ENCODE measurements around the gene ARMC5. TPM values are rescaled to one million over a fixed set of nuclear protein-coding genes. Genes with fewer than 3 reads are reported as not detected.

Gene ARMC5
- polyA plus RNA-seq, 1 donor from 2014 or later, result 9.5 TPM

DNA sequence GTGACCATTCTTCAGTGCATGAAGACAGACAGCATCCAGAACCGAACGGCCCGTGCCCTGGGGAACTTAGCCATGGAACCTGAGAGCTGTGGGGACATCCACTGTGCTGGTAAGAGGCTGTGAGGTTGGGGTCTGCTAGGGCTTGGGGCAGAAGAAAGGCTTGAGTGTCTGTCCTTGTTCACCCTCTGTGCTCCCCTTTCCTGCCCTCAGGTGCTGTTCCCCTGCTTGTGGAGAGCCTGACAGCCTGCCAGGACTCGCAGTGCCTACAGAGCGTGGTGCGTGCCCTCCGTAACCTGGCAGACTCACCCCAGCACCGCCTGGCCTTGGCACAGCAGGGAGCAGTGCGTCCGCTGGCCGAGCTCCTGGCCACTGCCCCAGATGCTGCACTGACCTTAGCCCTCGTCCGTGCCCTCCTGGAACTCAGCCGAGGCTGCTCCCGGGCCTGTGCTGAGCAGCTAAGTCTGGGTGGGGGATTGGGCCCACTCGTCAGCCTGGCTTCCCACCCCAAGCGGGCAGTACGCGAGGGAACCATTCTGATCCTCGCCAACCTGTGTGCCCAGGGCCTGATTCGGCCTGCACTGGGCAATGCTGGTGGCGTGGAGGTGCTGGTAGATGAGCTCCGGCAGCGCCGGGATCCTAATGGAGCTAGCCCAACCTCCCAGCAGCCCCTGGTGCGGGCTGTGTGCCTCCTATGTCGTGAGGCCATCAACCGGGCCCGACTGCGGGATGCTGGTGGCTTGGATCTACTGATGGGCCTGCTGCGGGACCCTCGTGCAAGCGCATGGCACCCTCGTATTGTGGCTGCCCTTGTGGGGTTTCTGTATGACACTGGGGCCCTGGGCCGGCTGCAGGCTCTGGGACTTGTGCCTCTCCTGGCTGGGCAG lies 2.9 kb downstream of the ARMC5 start:
- Mint-ChIP-seq H3K27ac (no peak overlapping the region), H3K4me3 (peak overlapping the region in 1 of 4 donors; percentile 93)

GRCh38 chr16:31464348-31464769 lies 5.1 kb downstream of the ARMC5 start:
- H3K4me3 Mint-ChIP-seq, result no peak overlapping the region
- H3K27ac Mint-ChIP-seq, result no peak overlapping the region
- no peaks in the 10 kb centered on the region for H3K9me3 Mint-ChIP-seq
- peaks cover 5 to 24% (median 24%) of the 10 kb centered on the region in 3 donors for H3K4me1 Mint-ChIP-seq
- peaks cover 14% of the 10 kb centered on the region for H3K36me3 Mint-ChIP-seq
- H3K27me3 Mint-ChIP-seq, result no peaks in the 10 kb centered on the region

More for the DNA sequence above, 2.9 kb downstream of the ARMC5 start:
- Mint-ChIP-seq H3K27me3 (no peaks in the 10 kb centered on the region), H3K4me1 (peaks cover 11 to 23% (median 20%) of the 10 kb centered on the region in 3 donors), H3K36me3 (peaks cover 12% of the 10 kb centered on the region), H3K9me3 (no peaks in the 10 kb centered on the region)

DNA sequence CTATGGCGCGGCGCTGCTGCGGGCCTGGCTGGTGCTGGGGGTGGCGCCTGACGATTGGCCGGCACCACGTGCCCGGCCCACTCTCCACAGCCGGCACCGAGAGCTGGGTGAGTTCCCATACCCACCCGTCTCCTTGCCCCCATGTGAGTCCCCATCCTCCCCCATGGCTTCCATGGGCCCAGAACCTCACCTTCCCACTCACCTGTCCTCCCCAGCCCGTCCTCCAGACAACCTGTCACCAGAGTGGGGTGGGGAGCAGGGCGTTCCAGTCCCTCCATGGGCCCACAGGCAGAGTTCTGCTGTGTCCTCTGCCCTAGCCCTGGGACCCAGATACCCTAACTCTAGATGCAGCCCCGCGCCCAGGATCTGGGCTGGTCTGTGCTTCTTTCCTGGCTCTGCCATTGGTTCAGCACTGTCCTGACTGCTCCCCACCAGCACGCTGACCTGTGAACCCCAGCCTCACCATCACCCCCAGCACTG lies 5.5 kb downstream of the ARMC5 start:
- H3K9me3 Mint-ChIP-seq, result no peaks in the 10 kb centered on the region
- peaks cover 14% of the 10 kb centered on the region for H3K36me3 Mint-ChIP-seq
- H3K4me1 Mint-ChIP-seq, result peaks cover 5 to 24% (median 23%) of the 10 kb centered on the region in 3 donors
- peak overlapping the region in 1 of 4 donors; percentile 40 for H3K4me3 Mint-ChIP-seq
- H3K27me3 Mint-ChIP-seq, result no peaks in the 10 kb centered on the region
- no peak overlapping the region for H3K27ac Mint-ChIP-seq

DNA sequence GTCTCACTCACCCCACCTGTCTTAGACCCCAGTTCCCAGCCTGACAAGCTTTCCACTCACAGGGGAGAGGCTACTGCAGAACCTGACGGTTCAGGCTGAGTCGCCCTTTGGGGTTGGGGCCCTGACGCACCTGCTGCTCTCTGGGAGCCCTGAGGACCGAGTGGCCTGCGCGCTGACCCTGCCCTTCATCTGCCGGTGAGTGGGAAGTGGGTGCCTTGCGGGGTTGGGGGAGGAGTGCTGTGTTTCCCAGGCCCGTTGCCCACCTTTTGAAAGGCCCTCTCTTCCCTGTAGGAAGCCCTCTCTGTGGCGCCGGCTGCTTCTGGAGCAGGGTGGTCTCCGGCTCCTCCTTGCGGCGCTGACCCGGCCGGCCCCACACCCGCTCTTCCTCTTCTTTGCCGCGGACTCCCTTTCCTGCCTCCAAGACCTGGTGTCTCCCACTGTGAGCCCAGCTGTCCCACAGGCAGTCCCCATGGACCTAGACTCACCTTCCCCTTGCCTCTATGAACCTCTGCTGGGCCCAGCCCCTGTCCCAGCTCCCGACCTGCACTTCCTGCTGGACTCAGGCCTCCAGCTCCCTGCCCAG lies 6.6 kb downstream of the ARMC5 start:
- Mint-ChIP-seq H3K36me3 (peaks cover 14% of the 10 kb centered on the region), H3K4me1 (peaks cover 0 to 20% (median 18%) of the 10 kb centered on the region in 3 donors), H3K27ac (no peak overlapping the region), H3K27me3 (no peaks in the 10 kb centered on the region), H3K9me3 (no peaks in the 10 kb centered on the region), H3K4me3 (peak overlapping the region in 1 of 4 donors; percentile 40)

DNA sequence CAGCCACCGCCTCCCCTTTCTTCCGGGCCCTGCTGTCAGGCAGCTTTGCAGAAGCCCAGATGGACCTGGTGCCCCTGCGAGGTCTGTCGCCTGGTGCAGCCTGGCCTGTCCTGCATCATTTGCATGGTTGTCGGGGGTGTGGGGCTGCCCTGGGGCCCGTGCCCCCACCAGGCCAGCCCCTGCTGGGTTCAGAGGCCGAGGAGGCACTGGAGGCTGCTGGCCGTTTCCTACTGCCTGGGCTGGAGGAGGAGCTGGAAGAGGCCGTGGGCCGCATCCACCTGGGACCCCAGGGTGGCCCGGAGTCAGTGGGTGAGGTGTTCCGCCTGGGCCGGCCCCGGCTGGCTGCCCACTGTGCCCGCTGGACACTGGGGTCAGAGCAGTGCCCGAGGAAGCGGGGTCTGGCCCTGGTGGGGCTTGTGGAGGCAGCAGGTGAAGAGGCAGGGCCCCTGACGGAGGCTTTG lies 7.1 kb downstream of the ARMC5 start:
- no peaks in the 10 kb centered on the region for H3K9me3 Mint-ChIP-seq
- peak overlapping the region in 1 of 4 donors; percentile 41 for H3K4me3 Mint-ChIP-seq
- peaks cover 0 to 23% (median 17%) of the 10 kb centered on the region in 3 donors for H3K4me1 Mint-ChIP-seq
- peaks cover 14% of the 10 kb centered on the region for H3K36me3 Mint-ChIP-seq
- H3K27me3 Mint-ChIP-seq, result peaks cover 2% of the 10 kb centered on the region
- no peak overlapping the region for H3K27ac Mint-ChIP-seq

GRCh38 chr16:31467151-31467773 lies 8.0 kb downstream of the ARMC5 start:
- H3K27me3 Mint-ChIP-seq, result peaks cover 4% of the 10 kb centered on the region
- peak overlapping the region in 3 of 4 donors; percentile 4 to 79 (median 74) for H3K4me3 Mint-ChIP-seq
- peaks cover 0 to 25% (median 19%) of the 10 kb centered on the region in 3 donors for H3K4me1 Mint-ChIP-seq
- peak overlapping the region in 2 of 3 donors; percentile 4 to 89 for H3K27ac Mint-ChIP-seq
- peaks cover 14% of the 10 kb centered on the region for H3K36me3 Mint-ChIP-seq
- H3K9me3 Mint-ChIP-seq, result no peaks in the 10 kb centered on the region

DNA sequence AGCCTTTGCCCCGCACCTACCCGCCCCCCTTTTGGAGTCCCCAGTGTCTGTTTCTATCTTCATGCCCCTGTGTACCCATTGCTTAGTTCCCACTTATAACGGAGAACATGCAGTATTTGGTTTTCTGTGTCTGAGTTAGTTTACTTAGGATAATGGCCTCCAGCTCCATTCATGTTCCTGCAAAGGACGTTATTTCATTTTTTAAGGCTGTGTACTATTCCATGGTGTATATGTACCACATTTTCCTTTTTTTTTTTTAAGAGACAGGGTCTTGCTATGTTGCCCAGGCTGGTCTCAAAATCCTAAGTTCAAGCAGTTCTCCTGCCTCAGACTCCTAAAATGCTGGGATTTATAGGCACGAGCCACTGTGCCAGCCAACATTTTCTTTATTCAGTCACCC lies 8.6 kb downstream of the ARMC5 start:
- H3K4me1 Mint-ChIP-seq, result peaks cover 3 to 28% (median 21%) of the 10 kb centered on the region in 3 donors
- H3K4me3 Mint-ChIP-seq, result no peak overlapping the region
- peaks cover 13% of the 10 kb centered on the region for H3K36me3 Mint-ChIP-seq
- no peaks in the 10 kb centered on the region for H3K9me3 Mint-ChIP-seq
- peaks cover 10% of the 10 kb centered on the region for H3K27me3 Mint-ChIP-seq
- H3K27ac Mint-ChIP-seq, result peak overlapping the region in 1 of 3 donors; percentile 4

DNA sequence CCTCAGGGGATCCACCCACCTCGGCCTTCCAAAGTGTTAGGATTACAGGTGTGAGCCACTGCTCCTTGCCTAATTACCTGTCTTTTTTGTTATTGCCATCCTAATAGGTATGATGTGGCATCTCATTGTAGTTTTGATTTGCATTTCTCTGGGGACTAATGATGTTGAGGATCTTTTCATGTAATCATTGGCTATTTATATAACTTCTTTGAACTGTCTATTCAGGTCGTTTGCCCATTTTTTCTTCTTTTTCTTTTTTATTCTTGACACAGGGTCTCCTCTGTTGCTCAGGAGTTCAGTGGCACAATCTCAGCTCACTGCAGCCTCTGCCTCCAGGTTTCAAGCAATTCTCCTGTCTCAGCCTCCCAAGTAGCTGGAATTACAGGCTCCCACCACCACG lies 11.3 kb downstream of the ARMC5 start:
- H3K4me3 Mint-ChIP-seq, result peak overlapping the region in 2 of 4 donors; percentile 23 to 64
- no peak overlapping the region for H3K27ac Mint-ChIP-seq
- H3K27me3 Mint-ChIP-seq, result peaks cover 13% of the 10 kb centered on the region
- H3K9me3 Mint-ChIP-seq, result no peaks in the 10 kb centered on the region
- peaks cover 6% of the 10 kb centered on the region for H3K36me3 Mint-ChIP-seq
- H3K4me1 Mint-ChIP-seq, result peaks cover 4 to 24% (median 21%) of the 10 kb centered on the region in 3 donors

DNA sequence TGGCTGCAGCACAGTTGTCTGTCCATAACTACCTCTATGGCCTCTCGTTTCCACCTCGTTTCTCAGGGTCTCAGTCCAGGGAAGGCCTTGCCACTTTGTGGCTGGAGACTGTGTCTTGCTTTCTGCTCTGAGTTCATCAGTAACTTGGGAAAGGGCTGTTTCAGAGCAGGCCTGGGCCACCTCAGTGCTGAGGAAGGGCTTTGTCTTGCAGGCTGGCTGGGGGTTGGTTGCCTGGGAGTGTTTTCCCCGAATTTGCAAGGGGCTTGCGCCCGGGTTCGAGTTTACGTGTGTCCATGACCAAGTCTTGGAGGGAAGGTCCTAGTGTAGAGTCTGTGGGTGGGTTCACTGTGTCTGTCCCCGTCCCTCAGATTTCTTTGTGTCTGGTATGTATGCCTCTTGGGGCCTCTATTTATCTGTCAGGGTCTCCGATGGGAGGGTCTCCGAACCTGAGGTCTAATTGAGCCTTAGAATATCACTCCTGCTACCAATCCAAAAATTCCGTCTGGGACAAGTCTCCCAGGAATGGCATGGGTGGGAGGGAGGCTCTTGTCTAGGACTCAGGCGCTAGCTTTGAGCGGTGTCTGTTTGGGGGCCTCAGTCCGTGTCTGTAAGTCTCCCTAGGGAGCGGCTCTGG lies 12.1 kb downstream of the ARMC5 start:
- peak overlapping the region; percentile 8 to 52 (median 48) for H3K4me3 Mint-ChIP-seq
- H3K9me3 Mint-ChIP-seq, result no peaks in the 10 kb centered on the region
- H3K36me3 Mint-ChIP-seq, result peaks cover 6% of the 10 kb centered on the region
- peaks cover 4 to 24% (median 21%) of the 10 kb centered on the region in 3 donors for H3K4me1 Mint-ChIP-seq
- H3K27me3 Mint-ChIP-seq, result peaks cover 13% of the 10 kb centered on the region
- no peak overlapping the region for H3K27ac Mint-ChIP-seq

DNA sequence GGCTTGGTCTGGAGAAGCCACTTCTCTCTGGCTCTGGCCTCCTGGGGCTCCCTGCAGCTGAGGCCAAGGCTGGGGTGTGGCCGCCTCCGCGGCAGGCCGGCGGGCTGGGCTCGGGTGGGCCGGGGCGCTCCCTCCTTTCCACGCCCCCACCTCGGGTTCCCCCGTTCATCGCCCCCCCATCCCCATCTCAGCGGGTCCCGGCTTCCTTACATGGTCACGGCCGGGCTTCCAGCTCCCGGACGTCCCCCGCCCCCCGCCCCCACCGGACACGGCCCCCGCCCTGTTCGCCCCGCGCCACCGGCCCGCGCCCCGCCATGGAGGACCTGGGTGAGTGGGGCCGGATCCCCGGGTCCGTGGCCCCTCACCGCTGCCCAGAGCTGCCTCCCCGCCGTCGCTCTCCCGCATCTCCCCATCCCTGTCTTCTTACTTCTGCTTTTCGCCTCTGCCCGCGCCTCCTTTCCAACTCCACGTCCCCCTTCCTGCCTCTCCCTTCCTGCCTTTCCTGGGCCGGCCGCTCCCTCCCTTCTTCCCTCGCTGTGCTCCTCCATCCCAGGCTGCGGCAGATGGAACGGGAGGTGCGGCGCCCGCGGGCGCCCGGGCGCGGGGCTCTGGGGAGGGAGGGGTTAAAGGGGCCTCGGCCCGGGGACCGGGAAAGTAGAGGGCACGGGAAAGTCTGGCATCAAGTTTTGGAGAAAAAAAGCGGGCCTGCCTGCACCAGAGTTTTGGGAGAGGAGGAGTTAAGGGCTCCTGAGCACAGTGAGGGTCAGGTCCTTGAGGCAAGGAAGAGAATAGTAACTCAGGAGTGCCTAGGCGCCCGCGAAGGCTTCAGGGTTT lies 12.8 kb downstream of the ARMC5 start, which contains the start of gene TGFB1I1:
TSS of gene TGFB1I1 (plus strand) at position 278 of the 834 bp plus-strand sequence. CDS start at position 315, 37 bp downstream.
- H3K9me3 Mint-ChIP-seq, result no peaks in the 10 kb centered on the region
- H3K36me3 Mint-ChIP-seq, result peaks cover 4% of the 10 kb centered on the region
- peak within 1 kb of the TSS; percentile 71 to 87 (median 82) for H3K4me3 Mint-ChIP-seq
- peaks cover 4 to 23% (median 17%) of the 10 kb centered on the region in 3 donors for H3K4me1 Mint-ChIP-seq
- H3K27me3 Mint-ChIP-seq, result peaks cover 13% of the 10 kb centered on the region
- H3K27ac Mint-ChIP-seq, result peak within 1 kb of the TSS in 1 of 3 donors; percentile 4

- H3K9me3 Mint-ChIP-seq, result no peaks in the 10 kb centered on the region
- H3K27me3 Mint-ChIP-seq, result peaks cover 14% of the 10 kb centered on the region
- H3K4me3 Mint-ChIP-seq, result peak overlapping the region; percentile 71 to 87 (median 82)
- peaks cover 4 to 17% (median 11%) of the 10 kb centered on the region in 3 donors for H3K4me1 Mint-ChIP-seq
- H3K36me3 Mint-ChIP-seq, result peaks cover 1% of the 10 kb centered on the region
- H3K27ac Mint-ChIP-seq, result peak overlapping the region in 1 of 3 donors; percentile 4
Observed at GRCh38 chr16:31472709-31473203, 13.5 kb downstream of the ARMC5 start.

- peaks cover 4 to 19% (median 8%) of the 10 kb centered on the region in 3 donors for H3K4me1 Mint-ChIP-seq
Observed at GRCh38 chr16:31473264-31473984, 14.1 kb downstream of the ARMC5 start.

More at GRCh38 chr16:31473264-31473984, 14.1 kb downstream of the ARMC5 start:
- peaks cover 1% of the 10 kb centered on the region for H3K36me3 Mint-ChIP-seq
- H3K27me3 Mint-ChIP-seq, result peaks cover 16% of the 10 kb centered on the region
- H3K9me3 Mint-ChIP-seq, result no peaks in the 10 kb centered on the region
- peak overlapping the region in 2 of 3 donors; percentile 4 to 6 for H3K27ac Mint-ChIP-seq
- peak overlapping the region in 3 of 4 donors; percentile 70 to 85 (median 71) for H3K4me3 Mint-ChIP-seq

All from IgD-negative memory B cell (primary cell).